ENCODE results near the gene CIAO3. TPM values are rescaled to one million over a fixed set of nuclear protein-coding genes. Genes with fewer than 3 reads are reported as not detected.

CIAO3 gene
- total and polyA plus RNA-seq, 10 of the 15 experiments (the other 5 are each of a cell fraction or from before 2014, with no cell fraction given): 1.4 to 37.5 (median 30.8) TPM

DNA sequence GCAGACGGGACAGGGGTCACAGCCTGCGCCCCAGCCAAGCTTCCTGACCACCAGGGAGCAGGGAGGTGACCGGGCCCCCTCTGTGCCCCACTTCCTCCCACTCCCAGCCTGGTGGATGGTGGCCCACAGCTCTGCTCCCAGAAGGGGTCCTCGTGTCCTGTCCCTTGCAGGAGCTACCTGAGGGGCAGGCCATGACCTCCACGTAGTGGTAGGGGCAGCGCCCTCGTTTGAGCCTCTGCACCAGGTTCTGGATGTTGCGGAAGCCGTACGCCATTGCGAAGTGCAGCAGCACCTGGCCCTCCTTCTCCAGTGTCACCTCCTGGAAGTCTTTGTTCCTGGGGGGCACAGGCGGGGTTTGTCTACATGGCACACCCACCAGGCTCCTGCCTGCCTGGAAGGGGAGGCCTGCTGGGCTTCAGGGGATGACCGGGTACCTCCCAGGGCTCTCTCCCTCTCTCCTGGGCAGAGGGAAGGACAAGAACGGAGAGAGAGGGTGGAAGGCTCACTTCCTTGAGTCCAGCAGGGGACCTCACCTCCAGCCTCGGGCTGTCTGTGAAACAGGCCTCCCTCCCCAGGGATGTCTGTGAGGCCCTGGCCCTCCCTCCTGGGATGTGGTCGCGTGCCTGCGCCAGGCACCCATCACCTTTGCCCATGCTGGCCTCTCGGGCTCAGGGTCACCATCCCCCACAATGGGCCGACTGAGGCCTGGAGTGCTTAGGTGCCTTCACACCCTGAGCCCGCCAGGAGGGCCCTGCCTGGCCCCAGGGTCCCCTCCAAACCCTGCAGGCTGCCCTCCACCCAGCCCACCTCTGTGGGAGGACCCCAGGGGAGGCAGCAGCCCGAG is 9.9 kb downstream of the CIAO3 start:
- peaks cover 7 to 9% of the 10 kb centered on the region in 2 experiments; a peak in 3 of 4 replicates for H3K36me3 ChIP-seq (ENCODE audit: control insufficient read depth in 2 of 2, insufficient read depth in 2 of 2, low read length in 1 of 2)
- H3K27me3 ChIP-seq (replicated peaks in 1 of 2; ENCODE audit: control insufficient read depth in 2 of 2, insufficient read depth in 2 of 2, low read length in 1 of 2): no peaks in the 10 kb centered on the region
- in situ Hi-C loops (cut with MboI): no loop called here
- no peak overlapping the region for H3K9ac ChIP-seq (ENCODE audit: control insufficient read depth, insufficient read depth, low read length)
- ChIA-PET SMC1A (ENCODE audit: uncharacterized antibody, unreplicated experiment) (no interaction called here), POLR2A (interaction anchor here (1.0 to 1.4 kb wide), 2 partner anchors 9 to 11 kb away, joined by 3 to 6 read pairs; partner anchors contain the start of gene ANTKMT), CTCF (interaction anchor here (0.7 to 1.4 kb wide), 5 partner anchors 10 to 881 kb away, joined by 3 to 6 read pairs (median 3); partner anchors contain the start of genes ANTKMT and IFT140), RAD21 (ENCODE audit: unreplicated experiment) (no interaction called here)
- no peaks in the 10 kb centered on the region for H3K9me3 ChIP-seq (replicated peaks; ENCODE audit: control insufficient read depth, insufficient read depth, low read length)
- no peak overlapping the region for H3K4me2 ChIP-seq (ENCODE audit: control insufficient read depth, insufficient read depth)
- H3K4me1 ChIP-seq (ENCODE audit: control insufficient read depth, insufficient read depth, low read length): peaks cover 24% of the 10 kb centered on the region
- TF ChIP-seq, protein P1, sequence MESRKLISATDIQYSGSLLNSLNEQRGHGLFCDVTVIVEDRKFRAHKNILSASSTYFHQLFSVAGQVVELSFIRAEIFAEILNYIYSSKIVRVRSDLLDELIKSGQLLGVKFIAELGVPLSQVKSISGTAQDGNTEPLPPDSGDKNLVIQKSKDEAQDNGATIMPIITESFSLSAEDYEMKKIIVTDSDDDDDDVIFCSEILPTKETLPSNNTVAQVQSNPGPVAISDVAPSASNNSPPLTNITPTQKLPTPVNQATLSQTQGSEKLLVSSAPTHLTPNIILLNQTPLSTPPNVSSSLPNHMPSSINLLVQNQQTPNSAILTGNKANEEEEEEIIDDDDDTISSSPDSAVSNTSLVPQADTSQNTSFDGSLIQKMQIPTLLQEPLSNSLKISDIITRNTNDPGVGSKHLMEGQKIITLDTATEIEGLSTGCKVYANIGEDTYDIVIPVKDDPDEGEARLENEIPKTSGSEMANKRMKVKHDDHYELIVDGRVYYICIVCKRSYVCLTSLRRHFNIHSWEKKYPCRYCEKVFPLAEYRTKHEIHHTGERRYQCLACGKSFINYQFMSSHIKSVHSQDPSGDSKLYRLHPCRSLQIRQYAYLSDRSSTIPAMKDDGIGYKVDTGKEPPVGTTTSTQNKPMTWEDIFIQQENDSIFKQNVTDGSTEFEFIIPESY (IDR thresholded peaks at IDR 0.05): no peak
- TF ChIP-seq LARP7 (IDR thresholded peaks at IDR 0.05) (no peak), POLR2A (IDR thresholded peaks at IDR 0.05; ENCODE audit: low read depth, low read length) (peak; percentile 42; the same call in 1 of the 2 replicates), CREB1 (IDR thresholded peaks at IDR 0.05; ENCODE audit: low read depth) (no peak)
- ATAC-seq: no peak
- intact Hi-C loops (cut with micrococcal nuclease; ENCODE audit: unreplicated experiment): no loop called here
- no TSS peak for BruUV-seq (replicated peaks)
- no peaks in the 10 kb centered on the region for H4K20me1 ChIP-seq (ENCODE audit: control insufficient read depth, insufficient read depth)
- 80% methylated on average over 22 of the region's 22 CpGs for WGBS (ENCODE audit: insufficient coverage, insufficient replicate concordance, low lambda C conversion rate, missing lambda C conversion rate)
- H3K27ac ChIP-seq (ENCODE audit: control insufficient read depth, insufficient read depth): no peak overlapping the region
- no peak overlapping the region for H2AFZ ChIP-seq (ENCODE audit: control insufficient read depth, low read depth, low read length)
- no peak overlapping the region for H3K4me3 ChIP-seq
- no peak for FAIRE-seq
- no peak for DNase-seq (ENCODE audit: low read depth, low spot score)
- no peaks in the 10 kb centered on the region; the same call in 1 of the 2 replicates for H3K79me2 ChIP-seq (ENCODE audit: control insufficient read depth, insufficient read depth, low read length)

All from GM12878 (cell line).